ENCODE data around the gene TMEFF2. TPM values are rescaled to one million over a fixed set of nuclear protein-coding genes. Genes with fewer than 3 reads are reported as not detected.

The TMEFF2 gene
- total and polyA plus RNA-seq, 2 of the 8 experiments (the other 6 are each of a cell fraction or from before 2014, with no cell fraction given) = 0.91 to 3.7 TPM

GRCh38 chr2:192060161-192060560 lies 134.6 kb downstream of the TMEFF2 start:
- POLR2A ChIA-PET (ENCODE audit: partially characterized antibody) = no interaction called here
- Histone ChIP-seq H4K91ac (replicated peaks; ENCODE audit: insufficient read length, low read length) (no peak overlapping the region), H2BK5ac (ENCODE audit: low read depth, low read length) (no peak overlapping the region), H2AK5ac (ENCODE audit: low read depth, low read length) (no peak overlapping the region), H3K36me3 (ENCODE audit: control insufficient read depth in 2 of 4, insufficient read depth in 4 of 4, low read length in 3 of 4) (no peaks in the 10 kb centered on the region), H3K27me3 (replicated peaks in 1 of 4; ENCODE audit: control insufficient read depth in 3 of 4, extremely low read depth in 1 of 4, insufficient read depth in 3 of 4, low read length in 3 of 4) (no peaks in the 10 kb centered on the region), H2BK120ac (replicated peaks; ENCODE audit: low read depth, low read length) (no peak overlapping the region), H4K5ac (ENCODE audit: insufficient read length, low read depth, low read length) (no peak overlapping the region), H3K18ac (ENCODE audit: extremely low read depth, low read length) (no peak overlapping the region), H4K8ac (ENCODE audit: extremely low read depth, insufficient read depth, low read length) (no peak overlapping the region), H3K23ac (ENCODE audit: insufficient read length) (no peak overlapping the region), H3K4me2 (ENCODE audit: insufficient read depth in 1 of 2, low read depth in 2 of 2, low read length in 2 of 2) (no peak overlapping the region), H3K23me2 (ENCODE audit: low read depth, low read length) (no peaks in the 10 kb centered on the region), H2BK12ac (ENCODE audit: low read depth, low read length) (no peak overlapping the region), H3K4ac (replicated peaks; ENCODE audit: insufficient read length, low read depth, low read length) (no peak overlapping the region), H2BK20ac (ENCODE audit: low read length) (no peak overlapping the region), H2AFZ (ENCODE audit: low read length) (no peak overlapping the region), H4K20me1 (replicated peaks in 1 of 2; ENCODE audit: control insufficient read depth in 1 of 2, insufficient read depth in 2 of 2, low read length in 2 of 2) (no peaks in the 10 kb centered on the region), H3K79me1 (ENCODE audit: low read depth, low read length) (no peaks in the 10 kb centered on the region), H3K4me3 (ENCODE audit: extremely low read depth in 1 of 4, insufficient read depth in 2 of 4, low read depth in 3 of 4, low read length in 4 of 4) (no peak overlapping the region), H3K9ac (replicated peaks in 1 of 4; ENCODE audit: extremely low read depth in 1 of 4, low read depth in 3 of 4, low read length in 3 of 4) (no peak overlapping the region), H3K27ac (ENCODE audit: low read depth, low read length) (no peak overlapping the region), H3K14ac (ENCODE audit: insufficient read length) (no peak overlapping the region), H2BK15ac (ENCODE audit: low read length) (no peak overlapping the region), H3K79me2 (ENCODE audit: control insufficient read depth in 1 of 2, insufficient read depth in 2 of 2, low read length in 2 of 2) (no peaks in the 10 kb centered on the region), H3K4me1 (replicated peaks in 1 of 4; ENCODE audit: control insufficient read depth in 3 of 4, insufficient read depth in 4 of 4, low read length in 3 of 4) (no peaks in the 10 kb centered on the region), H3K9me3 (ENCODE audit: insufficient read depth in 2 of 2, low read depth in 1 of 2, low read length in 1 of 2) (no peaks in the 10 kb centered on the region), H3K56ac (replicated peaks; ENCODE audit: insufficient read length, low read depth, low read length) (no peak overlapping the region)
- FAIRE-seq (no peak), DNase-seq (ENCODE audit: low read depth in 1 of 2, low spot score in 2 of 2) (no peak)
- WGBS, 2 experiments (ENCODE audit: extremely low coverage in 1 of 2, insufficient coverage in 1 of 2, insufficient read length in 1 of 2, insufficient replicate concordance in 2 of 2, low coverage in 1 of 2, low lambda C conversion rate in 2 of 2, missing lambda C conversion rate in 1 of 2) = 93% methylated on average over 3 of the region's 3 CpGs; no CpG with 5 or more reads in 1 of the 2 experiments
- CTCF ChIA-PET (ENCODE audit: partially characterized antibody) = no interaction called here
- no peak for TF ChIP-seq CHD2 (IDR thresholded peaks at IDR 0.05; ENCODE audit: low read length)
- no peak for TF ChIP-seq SAP30 (IDR thresholded peaks at IDR 0.05; ENCODE audit: insufficient read depth, insufficient replicate concordance, low read length)
- no peak for TF ChIP-seq SIN3A (conservative IDR thresholded peaks at IDR 0.05 in 1 of 2, IDR thresholded peaks at IDR 0.05 in 1 of 2; ENCODE audit: low read depth in 1 of 2, low read length in 2 of 2)
- TF ChIP-seq CBX8 (IDR thresholded peaks at IDR 0.05; ENCODE audit: borderline replicate concordance, low read depth, low read length) = no peak
- no peak for TF ChIP-seq SP1 (IDR thresholded peaks at IDR 0.05; ENCODE audit: low read depth, low read length)
- TF ChIP-seq SP4 (IDR thresholded peaks at IDR 0.05; ENCODE audit: low read length) = no peak
- no peak for TF ChIP-seq SP2 (IDR thresholded peaks at IDR 0.05; ENCODE audit: low read length)
- no peak for TF ChIP-seq HDAC6 (IDR thresholded peaks at IDR 0.05; ENCODE audit: low read depth, low read length)
- no peak for TF ChIP-seq MAX (IDR thresholded peaks at IDR 0.05)
- no peak for TF ChIP-seq EP300 (IDR thresholded peaks at IDR 0.05; ENCODE audit: borderline replicate concordance in 1 of 2, low read depth in 2 of 2, low read length in 2 of 2)
- no peak for TF ChIP-seq TEAD4 (IDR thresholded peaks at IDR 0.05; ENCODE audit: low read depth, low read length)
- no peak for TF ChIP-seq GTF2F1 (IDR thresholded peaks at IDR 0.05; ENCODE audit: borderline replicate concordance, low read depth, low read length)
- TF ChIP-seq JUND (IDR thresholded peaks at IDR 0.05; ENCODE audit: low read length) = no peak
- no peak for TF ChIP-seq POLR2AphosphoS5 (IDR thresholded peaks at IDR 0.05; ENCODE audit: low read depth, low read length)
- TF ChIP-seq HDAC2 (IDR thresholded peaks at IDR 0.05; ENCODE audit: borderline replicate concordance in 1 of 2, low read depth in 2 of 2, low read length in 2 of 2) = no peak

Measured in H1 (cell line).